Pancreas (tissue), 10 donors: ENCODE data around the gene KDM4C. TPM values are rescaled to one million over a fixed set of nuclear protein-coding genes. Genes with fewer than 3 reads are reported as not detected.

Experiments used
- ATAC-seq, 4 donors: fragments of 200-7000 bp; cut with Tn5 transposase; one replicate each; pipeline versions ENCODE4 v1.8.0 to v1.9.1; 2020; ENCODE audit warnings: mild to moderate bottlenecking in 4 of 4, moderate library complexity in 4 of 4
- DNase-seq, 6 donors: peaks; one replicate each; pipeline ENCODE4 v3.0.0-alpha.2; 2020
- FAIRE-seq: peaks from 2 replicates; lab custom pipeline; 2012; peaks lifted over from hg19 to GRCh38; lab: Jason Lieb, UNC
- H3K27ac ChIP-seq, 4 donors: fragments of 200-600 bp; sonication (generic); 1 replicate in 3 of 4; 2 replicates in 1 of 4; pipeline versions ENCODE4 v1.5.0 to v1.8.0; 2020
- H3K27me3 ChIP-seq, 4 donors: fragments of 200-600 bp; one replicate each; pipeline ENCODE4 v1.8.0; 2021
- H3K36me3 ChIP-seq, 3 donors: fragments of 200-600 bp; sonication (generic) in 1 of 3; one replicate each; pipeline versions ENCODE4 v1.5.0 to v1.8.0; 2020 to 2021
- H3K4me1 ChIP-seq, 3 donors: fragments of 200-600 bp; one replicate each; pipeline ENCODE4 v1.8.0; 2021
- H3K4me3 ChIP-seq, 4 donors: fragments of 200-600 bp; sonication (generic) in 2 of 4; one replicate each; pipeline versions ENCODE4 v1.5.0 to v1.8.0; 2020 to 2021
- H3K9me3 ChIP-seq, 4 donors: fragments of 200-600 bp; one replicate each; pipeline ENCODE4 v1.8.0; 2021
- whole genome bisulfite sequencing, 2 donors: extraction: QIAGEN DNeasy Blood & Tissue Kit; methylation state at CpG; one replicate each; pipeline ENCODE4 v1.1.7; 2013; 5-methylcytosine and 5-hydroxymethylcytosine counted together
- intact Hi-C, 3 donors: fragments of 100-400 bp; cut with DNase I; formaldehyde crosslinking; loops; one replicate each; pipeline versions ENCODE4 v1.11.1 to v1.14.2; 2022
- polyA plus RNA-seq, 2 donors: library from polyadenylated mRNA; stranded (reverse); fragments of 200-250 nt; gene quantifications; one replicate each; pipeline ENCODE4 v1.2.3, GENCODE V29; 2013
- total RNA-seq, 6 donors: library from RNA; stranded (reverse); fragmentation: NEBNext Ultra II Directional in 4 of 6; extraction: Animal tissue kit (Norgen Biotek cat#: 25700) in 4 of 6; gene quantifications; one replicate each; pipeline versions ENCODE4 v1.2.1 to v1.2.4, GENCODE V29; 2021 to 2023
- TF ChIP-seq, protein P1 (sequence below), 4 donors: fragments of 200-600 bp; sonication (generic) in 3 of 4; IDR thresholded peaks; one replicate each; pipeline versions ENCODE4 v1.5.0 to v1.8.0; 2021; ENCODE audit warnings: antibody characterized with exemption in 4 of 4
- donor health status: healthy with polysubstance abuse.
- donor health status: DM: no; HTN: no; CAD: no; lungs with moderate emphysema.
- donor health status: DM: no; HTN: no; CAD: no.
- donor health status: control.
- donor health status: control.
- donor health status: Bipolar disorder and iron deficiency.
- donor health status: DM: yes; HTN: yes; CAD: no.
- donor health status: DM: no; HTN: no; CAD: no.
- donor health status: DM: no; HTN: no; CAD: no.
- donor health status: DM: yes; HTN: yes; CAD: no.

Gene KDM4C
- total and polyA plus RNA-seq, 8 donors, result 10.5 to 30.8 (median 19.7) TPM

DNA sequence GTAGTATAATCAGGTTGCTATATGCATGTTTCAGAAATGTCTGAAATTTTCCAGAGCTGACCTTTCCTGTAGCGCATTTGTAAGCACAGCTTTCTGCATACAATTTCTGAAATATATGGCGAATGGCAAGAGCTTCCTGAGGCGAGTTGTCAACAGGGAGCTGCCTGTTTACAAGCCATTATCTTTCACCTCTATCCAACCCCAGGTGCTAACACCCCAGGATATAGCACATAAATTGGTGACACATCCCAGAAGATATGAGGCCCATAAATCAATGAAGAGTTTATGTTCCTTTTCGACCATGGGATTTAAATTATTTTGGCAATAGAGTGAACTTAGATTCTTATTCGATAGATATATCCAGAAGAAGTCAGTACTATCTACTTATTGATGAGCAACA lies 379.8 kb downstream of the KDM4C start:
- FAIRE-seq (no peak), DNase-seq (no peak), ATAC-seq (no peak)
- intact Hi-C loops, result no loop called here
- TF ChIP-seq, protein P1, sequence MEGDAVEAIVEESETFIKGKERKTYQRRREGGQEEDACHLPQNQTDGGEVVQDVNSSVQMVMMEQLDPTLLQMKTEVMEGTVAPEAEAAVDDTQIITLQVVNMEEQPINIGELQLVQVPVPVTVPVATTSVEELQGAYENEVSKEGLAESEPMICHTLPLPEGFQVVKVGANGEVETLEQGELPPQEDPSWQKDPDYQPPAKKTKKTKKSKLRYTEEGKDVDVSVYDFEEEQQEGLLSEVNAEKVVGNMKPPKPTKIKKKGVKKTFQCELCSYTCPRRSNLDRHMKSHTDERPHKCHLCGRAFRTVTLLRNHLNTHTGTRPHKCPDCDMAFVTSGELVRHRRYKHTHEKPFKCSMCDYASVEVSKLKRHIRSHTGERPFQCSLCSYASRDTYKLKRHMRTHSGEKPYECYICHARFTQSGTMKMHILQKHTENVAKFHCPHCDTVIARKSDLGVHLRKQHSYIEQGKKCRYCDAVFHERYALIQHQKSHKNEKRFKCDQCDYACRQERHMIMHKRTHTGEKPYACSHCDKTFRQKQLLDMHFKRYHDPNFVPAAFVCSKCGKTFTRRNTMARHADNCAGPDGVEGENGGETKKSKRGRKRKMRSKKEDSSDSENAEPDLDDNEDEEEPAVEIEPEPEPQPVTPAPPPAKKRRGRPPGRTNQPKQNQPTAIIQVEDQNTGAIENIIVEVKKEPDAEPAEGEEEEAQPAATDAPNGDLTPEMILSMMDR (IDR thresholded peaks at IDR 0.05), result no peak
- Histone ChIP-seq H3K4me1 (peaks cover 0 to 3% (median 0%) of the 10 kb centered on the region in 3 donors), H3K9me3 (no peaks in the 10 kb centered on the region), H3K27me3 (no peaks in the 10 kb centered on the region), H3K36me3 (no peaks in the 10 kb centered on the region), H3K27ac (no peak overlapping the region), H3K4me3 (no peak overlapping the region)
- WGBS, 2 donors, result 85 to 86% methylated on average over 5 of the region's 5 CpGs

DNA sequence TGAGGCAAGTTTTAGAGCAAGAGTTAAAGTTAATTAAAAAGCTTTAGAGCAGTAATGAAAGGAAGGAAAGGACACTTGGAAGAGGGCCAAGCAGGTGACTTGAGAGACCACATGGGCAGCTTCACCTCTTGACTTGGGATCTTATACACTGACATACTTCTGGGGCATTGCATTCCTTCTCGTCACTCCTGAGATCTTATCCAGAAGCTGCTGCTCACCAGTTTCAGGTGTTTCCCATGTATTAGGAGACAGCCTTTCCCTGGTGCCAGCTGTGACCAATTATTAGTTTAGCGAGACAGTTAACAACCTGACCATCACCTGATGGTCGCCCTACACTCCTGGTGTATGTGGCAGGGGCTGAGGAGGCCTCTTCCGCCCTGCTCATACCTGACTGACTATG lies 382.1 kb downstream of the KDM4C start:
- no peak for ATAC-seq
- no peak for DNase-seq
- Histone ChIP-seq H3K4me3 (no peak overlapping the region), H3K27ac (no peak overlapping the region), H3K36me3 (no peaks in the 10 kb centered on the region), H3K27me3 (no peaks in the 10 kb centered on the region), H3K4me1 (peaks cover 0 to 3% (median 0%) of the 10 kb centered on the region in 3 donors), H3K9me3 (no peaks in the 10 kb centered on the region)
- FAIRE-seq, result no peak
- WGBS, 2 donors, result 96 to 98% methylated on average over 4 of the region's 4 CpGs
- intact Hi-C loops, result no loop called here
- TF ChIP-seq, protein P1 (IDR thresholded peaks at IDR 0.05), result no peak

DNA sequence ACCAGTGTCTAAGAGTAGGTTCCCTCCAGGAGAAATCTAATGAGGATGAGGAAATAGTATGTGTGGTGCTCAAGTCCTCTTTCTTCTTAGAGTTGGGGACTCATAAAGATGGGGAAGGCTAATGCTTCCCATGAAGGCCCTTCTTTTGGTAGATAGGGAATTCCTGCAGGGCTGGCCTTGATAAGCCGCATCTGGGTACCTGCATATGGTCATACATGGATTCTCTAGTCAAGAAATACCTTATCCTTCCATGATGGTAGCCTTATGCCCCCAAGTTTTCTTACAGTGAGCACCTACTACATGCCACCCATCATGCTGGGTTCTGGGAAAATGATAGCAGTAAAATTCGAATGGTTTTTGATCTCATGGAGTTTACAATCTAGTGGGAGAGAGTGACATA lies 382.6 kb downstream of the KDM4C start:
- ATAC-seq, result no peak
- no peaks in the 10 kb centered on the region for H3K36me3 ChIP-seq
- TF ChIP-seq, protein P1 (IDR thresholded peaks at IDR 0.05), result no peak
- no peak overlapping the region for H3K27ac ChIP-seq
- WGBS, 2 donors, result 89 to 93% methylated on average over 2 of the region's 2 CpGs
- H3K9me3 ChIP-seq, result no peaks in the 10 kb centered on the region
- DNase-seq, result no peak
- peaks cover 0 to 3% (median 0%) of the 10 kb centered on the region in 3 donors for H3K4me1 ChIP-seq
- intact Hi-C loops, result no loop called here
- FAIRE-seq, result no peak
- H3K4me3 ChIP-seq, result no peak overlapping the region
- no peaks in the 10 kb centered on the region for H3K27me3 ChIP-seq

DNA sequence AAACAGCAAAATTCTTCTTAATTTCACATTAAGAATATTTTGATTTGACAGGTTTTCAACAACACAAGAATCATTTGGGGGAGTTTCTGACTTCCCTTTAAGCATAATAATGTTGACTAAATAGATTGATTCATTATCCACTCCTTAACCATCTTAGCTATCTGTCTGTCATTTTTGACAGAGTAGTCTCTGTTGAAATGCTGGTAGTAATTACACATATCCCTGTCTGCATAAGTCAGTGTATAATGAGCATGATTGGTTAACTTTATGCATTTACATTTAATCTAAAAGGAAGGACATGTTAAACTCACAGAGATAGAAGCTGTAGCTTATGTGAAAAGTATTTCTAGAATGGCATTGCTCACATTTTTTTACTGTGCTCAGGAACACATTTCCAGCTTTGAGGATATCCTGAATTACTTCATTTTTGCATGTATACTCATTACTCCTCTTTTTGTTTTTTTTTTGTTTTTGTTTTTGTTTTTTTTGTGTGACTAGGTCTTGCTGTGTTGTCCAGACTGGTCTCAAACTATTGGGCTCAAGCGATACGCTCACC lies 385.9 kb downstream of the KDM4C start:
- H3K4me3 ChIP-seq, result no peak overlapping the region
- H3K27ac ChIP-seq, result no peak overlapping the region
- H3K9me3 ChIP-seq, result no peaks in the 10 kb centered on the region
- no peaks in the 10 kb centered on the region for H3K27me3 ChIP-seq
- ATAC-seq (no peak), FAIRE-seq (no peak), DNase-seq (no peak)
- WGBS, 2 donors, result 99 to 100% methylated on average over 2 of the region's 2 CpGs
- TF ChIP-seq, protein P1 (IDR thresholded peaks at IDR 0.05), result no peak
- intact Hi-C loops, result no loop called here
- H3K36me3 ChIP-seq, result no peaks in the 10 kb centered on the region
- H3K4me1 ChIP-seq, result no peaks in the 10 kb centered on the region

DNA sequence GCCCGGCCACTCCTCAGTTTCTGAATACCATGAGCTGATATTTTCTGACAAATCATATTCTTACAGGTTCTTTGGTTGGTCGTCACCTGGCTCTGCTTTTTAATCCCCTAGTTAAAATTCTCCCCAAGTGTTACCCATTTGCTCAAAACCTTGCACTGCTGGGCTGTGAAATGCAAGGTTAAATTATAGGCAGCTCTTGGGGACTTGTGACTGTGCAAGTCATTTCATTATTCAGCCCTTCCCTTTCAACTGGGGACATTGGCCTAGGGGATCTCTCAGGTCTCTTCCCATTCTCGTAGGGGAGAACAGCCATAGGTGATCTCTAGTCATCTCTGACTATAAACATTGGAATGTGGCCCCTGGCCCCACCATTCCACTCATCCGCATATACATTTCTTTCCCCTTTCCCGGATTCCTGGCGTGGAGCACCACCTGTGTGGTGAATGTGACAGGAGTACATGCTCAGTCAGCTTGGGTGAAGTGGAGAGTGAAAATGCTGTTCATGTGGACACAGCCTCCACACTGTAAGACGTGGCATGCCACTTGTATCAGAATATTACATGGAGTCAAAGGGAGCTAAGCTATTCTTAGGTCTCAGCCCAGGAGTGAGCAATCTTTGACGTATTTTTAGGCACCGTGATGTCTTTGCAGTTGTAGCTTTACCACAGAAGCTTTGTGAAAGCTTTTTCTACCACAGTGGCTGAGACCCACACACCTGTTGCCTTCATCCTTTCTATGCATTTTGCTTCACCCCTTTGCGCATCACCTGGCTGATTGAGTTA lies 386.7 kb downstream of the KDM4C start:
- no peaks in the 10 kb centered on the region for H3K9me3 ChIP-seq
- no peaks in the 10 kb centered on the region for H3K27me3 ChIP-seq
- TF ChIP-seq, protein P1 (IDR thresholded peaks at IDR 0.05), result no peak
- H3K4me1 ChIP-seq, result no peaks in the 10 kb centered on the region
- no peak overlapping the region for H3K4me3 ChIP-seq
- DNase-seq (no peak), ATAC-seq (no peak), FAIRE-seq (no peak)
- H3K27ac ChIP-seq, result no peak overlapping the region
- intact Hi-C loops, result no loop called here
- 95 to 97% methylated on average over 10 of the region's 10 CpGs for WGBS, 2 donors
- H3K36me3 ChIP-seq, result no peaks in the 10 kb centered on the region
